ENCODE data around the gene CAMTA2. TPM values are rescaled to one million over a fixed set of nuclear protein-coding genes. Genes with fewer than 3 reads are reported as not detected.
A peak's percentile ranks its signal among the peaks of the same experiment; 100 is the strongest.

Gene CAMTA2
- total and polyA plus RNA-seq, 2 experiments from 2014 or later = 4.4 to 8.7 TPM

GRCh38 chr17:5035315-5035714 is 47.8 kb upstream of the CAMTA2 start, which contains the start of gene SLC52A1 (continued):
- no peak for TF ChIP-seq ZNF462 (CRISPR knock-in tag; IDR thresholded peaks at IDR 0.05)
- no peak for TF ChIP-seq NANOG (IDR thresholded peaks at IDR 0.05; ENCODE audit: borderline replicate concordance)
- 0 out of 2 replicates have a peak, but pooled peaks have one; percentile 25 for TF ChIP-seq POLR2AphosphoS5 (IDR thresholded peaks at IDR 0.05; ENCODE audit: low read depth)

GRCh38 chr17:5034651-5035050 is 47.2 kb upstream of the CAMTA2 start:
- Mint-ChIP-seq H3K27me3 (ENCODE audit: insufficient read depth, low read depth, poor library complexity) (peaks cover 19% of the 10 kb centered on the region), H3K27ac (no peak overlapping the region), H3K36me3 (ENCODE audit: low read depth) (no peaks in the 10 kb centered on the region), H3K9me3 (no peaks in the 10 kb centered on the region; the same call in 2 of the 3 replicates), H3K4me3 (peak overlapping the region; percentile 51; the same call in 2 of the 3 replicates), H3K4me1 (peaks cover 3% of the 10 kb centered on the region)
- H3K4me3 ChIP-seq = peak overlapping the region; percentile 55; the same call in 1 of the 2 replicates
- H3K27ac ChIP-seq (ENCODE audit: low read depth) = no peak overlapping the region
- H4K20me1 ChIP-seq (replicated peaks; ENCODE audit: insufficient read depth) = no peaks in the 10 kb centered on the region
- DNase-seq (ENCODE audit: low spot score) = no peak
- H3K79me2 ChIP-seq (replicated peaks; ENCODE audit: insufficient read depth) = no peaks in the 10 kb centered on the region
- no peaks in the 10 kb centered on the region; the same call in 1 of the 2 replicates for H3K4me1 ChIP-seq (ENCODE audit: insufficient read depth)
- no peak overlapping the region for H3K4me2 ChIP-seq
- H3F3A ChIP-seq (replicated peaks; ENCODE audit: low read depth) = 0 out of 2 replicates have a peak, but pooled peaks cover 5% of the 10 kb centered on the region
- H3K27me3 ChIP-seq (ENCODE audit: insufficient read depth) = peaks cover 6% of the 10 kb centered on the region; the same call in 1 of the 2 replicates
- no peak for ATAC-seq
- no peaks in the 10 kb centered on the region for H3K36me3 ChIP-seq (ENCODE audit: insufficient read depth)
- no peaks in the 10 kb centered on the region for H3K9me2 ChIP-seq (ENCODE audit: insufficient read depth)
- peak overlapping the region; percentile 91; the same call in 1 of the 2 replicates for H2AFZ ChIP-seq
- TF ChIP-seq EZH2 (IDR thresholded peaks at IDR 0.05; ENCODE audit: low read depth, unreplicated experiment) (no peak), ZNF114 (CRISPR knock-in tag; IDR thresholded peaks at IDR 0.05) (no peak), POLR2AphosphoS5 (IDR thresholded peaks at IDR 0.05; ENCODE audit: low read depth) (no peak), CREB1 (CRISPR knock-in tag; IDR thresholded peaks at IDR 0.05; ENCODE audit: low read depth) (no peak), STAT1 (IDR thresholded peaks at IDR 0.05; ENCODE audit: unreplicated experiment) (no peak), ZNF462 (CRISPR knock-in tag; IDR thresholded peaks at IDR 0.05) (no peak)

All from GM23338 (cell line).